ENCODE data around the gene PHAF1.

DNA sequence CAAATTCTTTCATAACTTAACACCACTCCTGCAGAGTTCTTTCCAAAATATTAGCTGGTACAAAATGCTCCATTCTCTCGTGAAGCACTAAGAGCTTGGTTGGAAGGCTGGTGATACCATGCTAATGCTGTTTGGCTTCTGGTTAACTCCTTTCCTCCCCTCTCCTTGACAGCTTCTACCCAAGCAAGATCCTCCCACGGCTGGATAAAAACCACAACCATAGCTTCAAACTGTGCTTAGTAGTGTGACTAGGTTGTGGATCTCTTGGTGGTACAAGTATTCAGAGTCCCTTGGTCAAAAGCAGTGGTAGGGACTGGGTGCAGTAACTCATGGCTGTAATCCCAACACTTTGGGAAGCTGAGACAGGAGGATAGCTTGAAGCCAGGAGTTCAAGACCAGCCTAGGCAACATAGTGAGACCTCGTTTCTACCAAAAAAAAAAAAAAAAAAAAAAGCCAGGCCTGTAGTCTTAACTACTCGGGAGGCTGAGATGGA is 2.3 kb downstream of the PHAF1 start:
- TF ChIP-seq POLR2A (IDR thresholded peaks at IDR 0.05): no peak
- no peak for TF ChIP-seq CTCF (IDR thresholded peaks at IDR 0.05 in 8 of 11, conservative IDR thresholded peaks at IDR 0.05 in 3 of 11)
